HUES6 (cell line): ENCODE results near the gene ANKMY2.
"Not testable (repeated sequence)": the region's sequence is repeated elsewhere in the genome, so short reads cannot be mapped to it uniquely, and the experiment has no call there.

Experiments
- H3K27ac ChIP-seq: 2 replicates; pipeline ENCODE4 v1.7.0; 2013; ENCODE audit warnings: low read depth, mild to moderate bottlenecking, low read length, inconsistent platforms
- H3K27me3 ChIP-seq: 2 replicates; pipeline ENCODE4 v1.6.1; 2013; ENCODE audit warnings: low read length; ENCODE audit not compliant: control insufficient read depth, insufficient read depth
- H3K36me3 ChIP-seq: 2 replicates; pipeline ENCODE4 v1.6.1; 2013; ENCODE audit warnings: low read length; ENCODE audit not compliant: control insufficient read depth, insufficient read depth
- H3K4me1 ChIP-seq: 2 replicates; pipeline ENCODE4 v1.6.1; 2013; ENCODE audit warnings: low read length; ENCODE audit not compliant: control insufficient read depth, insufficient read depth
- H3K4me3 ChIP-seq: 2 replicates; pipeline ENCODE4 v1.5.1; 2013; ENCODE audit warnings: low read depth, low read length
- H3K9ac ChIP-seq: one replicate; pipeline ENCODE4 v1.6.1; 2013; ENCODE audit warnings: mild to moderate bottlenecking, low read length
- H3K9me3 ChIP-seq: 2 replicates; pipeline ENCODE4 v1.6.1; 2013; ENCODE audit warnings: low read depth, low read length; ENCODE audit not compliant: control insufficient read depth, insufficient read depth

Gene ANKMY2

DNA sequence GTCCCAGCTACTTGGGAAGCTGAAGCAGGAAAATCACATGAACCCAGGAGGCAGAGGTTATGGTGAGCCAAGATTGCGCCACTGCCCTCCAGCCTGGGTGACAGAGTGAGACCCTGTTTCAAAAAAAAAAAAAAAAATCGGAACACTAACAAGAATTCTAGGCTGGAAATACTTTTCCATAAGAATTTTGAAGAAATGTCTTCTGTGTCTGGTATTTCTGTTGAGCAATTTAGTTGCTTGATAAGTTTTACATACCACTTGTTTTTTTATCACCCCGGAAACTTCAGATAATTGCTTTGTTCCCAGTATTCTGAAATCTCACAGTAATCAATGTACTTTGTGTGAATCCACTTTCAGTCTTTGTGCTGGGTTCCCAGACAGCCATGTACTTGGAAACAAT is 26.3 kb upstream of the ANKMY2 start:
- peaks cover 23% of the 10 kb centered on the region for H3K36me3 ChIP-seq
- no peak overlapping the region for H3K9ac ChIP-seq
- no peak overlapping the region for H3K4me3 ChIP-seq
- H3K9me3 ChIP-seq, result no peaks in the 10 kb centered on the region
- peaks cover 25% of the 10 kb centered on the region for H3K4me1 ChIP-seq
- H3K27ac ChIP-seq, result no peak overlapping the region
- H3K27me3 ChIP-seq, result no peaks in the 10 kb centered on the region

DNA sequence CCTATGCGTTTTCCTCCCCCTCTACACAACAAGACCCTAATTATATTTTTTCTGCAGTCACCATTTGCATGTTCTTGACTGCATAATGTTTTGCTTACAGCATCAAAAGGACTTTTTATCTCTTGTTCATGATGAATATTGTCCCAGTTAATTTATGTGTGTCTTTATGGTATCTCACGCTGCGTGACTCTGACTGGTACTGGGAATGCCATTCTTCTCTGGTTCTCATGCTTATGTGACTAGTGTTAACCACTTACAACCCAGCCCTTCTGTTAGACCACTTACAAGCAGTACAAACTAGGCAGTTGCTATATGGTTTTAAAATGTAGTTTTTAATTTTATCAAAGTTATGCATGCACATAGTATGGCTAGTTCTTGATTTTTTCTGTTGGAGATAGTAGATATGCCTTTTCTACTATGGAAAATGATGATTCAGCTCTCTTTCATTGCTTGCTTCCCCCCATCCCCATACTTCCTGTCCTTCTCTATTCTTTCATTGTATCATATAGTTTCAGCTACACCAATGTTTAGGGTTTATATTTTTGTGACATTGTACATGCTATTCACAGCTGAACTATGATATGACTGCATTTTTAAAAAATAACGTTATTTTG is 25.3 kb upstream of the ANKMY2 start:
- H3K27me3 ChIP-seq, result no peaks in the 10 kb centered on the region
- no peak overlapping the region for H3K9ac ChIP-seq
- peaks cover 23% of the 10 kb centered on the region for H3K36me3 ChIP-seq
- no peak overlapping the region for H3K4me3 ChIP-seq
- no peaks in the 10 kb centered on the region for H3K9me3 ChIP-seq
- H3K4me1 ChIP-seq, result peaks cover 25% of the 10 kb centered on the region
- 0 out of 2 replicates have a peak overlapping the region, but pooled peaks have one; percentile 42 for H3K27ac ChIP-seq

DNA sequence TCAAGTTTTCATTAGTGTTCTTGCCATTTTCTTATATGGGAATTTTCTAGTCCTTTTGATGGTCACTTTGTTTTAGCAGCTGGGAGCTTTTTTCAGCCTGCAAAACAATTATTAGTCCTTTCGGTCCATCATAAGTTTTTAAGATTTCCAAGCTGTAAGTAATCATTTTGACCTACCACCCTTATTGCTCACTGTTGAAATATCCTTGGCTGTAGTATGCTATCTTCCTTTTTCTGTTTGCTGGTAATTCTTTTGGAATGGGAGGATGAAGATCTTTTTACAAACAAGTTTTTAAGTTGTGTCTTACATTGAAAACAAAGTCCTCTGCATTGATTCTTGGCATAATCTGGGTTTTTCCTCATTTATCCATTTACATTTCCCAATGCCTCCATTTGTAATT is 24.5 kb upstream of the ANKMY2 start:
- peaks cover 25% of the 10 kb centered on the region for H3K4me1 ChIP-seq
- H3K36me3 ChIP-seq, result peaks cover 20% of the 10 kb centered on the region
- no peaks in the 10 kb centered on the region for H3K9me3 ChIP-seq
- no peak overlapping the region for H3K4me3 ChIP-seq
- no peak overlapping the region for H3K9ac ChIP-seq
- peak overlapping the region; percentile 42; the same call in 1 of the 2 replicates for H3K27ac ChIP-seq
- H3K27me3 ChIP-seq, result no peaks in the 10 kb centered on the region

GRCh38 chr7:16669581-16669980 is 24.0 kb upstream of the ANKMY2 start:
- Histone ChIP-seq H3K4me1 (peaks cover 25% of the 10 kb centered on the region), H3K9me3 (no peaks in the 10 kb centered on the region), H3K27me3 (no peaks in the 10 kb centered on the region), H3K4me3 (no peak overlapping the region), H3K36me3 (peaks cover 20% of the 10 kb centered on the region), H3K9ac (no peak overlapping the region), H3K27ac (no peak overlapping the region)

GRCh38 chr7:16668978-16669377 is 23.4 kb upstream of the ANKMY2 start:
- no peak overlapping the region for H3K27ac ChIP-seq

GRCh38 chr7:16668049-16668858 is 22.7 kb upstream of the ANKMY2 start:
- Histone ChIP-seq H3K27ac (no peak overlapping the region), H3K9ac (no peak overlapping the region), H3K4me1 (peaks cover 25% of the 10 kb centered on the region), H3K27me3 (no peaks in the 10 kb centered on the region), H3K36me3 (peaks cover 16% of the 10 kb centered on the region), H3K4me3 (no peak overlapping the region), H3K9me3 (no peaks in the 10 kb centered on the region)

More at GRCh38 chr7:16668978-16669377, 23.4 kb upstream of the ANKMY2 start:
- Histone ChIP-seq H3K4me3 (no peak overlapping the region), H3K9me3 (no peaks in the 10 kb centered on the region), H3K27me3 (no peaks in the 10 kb centered on the region), H3K36me3 (peaks cover 16% of the 10 kb centered on the region), H3K4me1 (peaks cover 25% of the 10 kb centered on the region), H3K9ac (no peak overlapping the region)

DNA sequence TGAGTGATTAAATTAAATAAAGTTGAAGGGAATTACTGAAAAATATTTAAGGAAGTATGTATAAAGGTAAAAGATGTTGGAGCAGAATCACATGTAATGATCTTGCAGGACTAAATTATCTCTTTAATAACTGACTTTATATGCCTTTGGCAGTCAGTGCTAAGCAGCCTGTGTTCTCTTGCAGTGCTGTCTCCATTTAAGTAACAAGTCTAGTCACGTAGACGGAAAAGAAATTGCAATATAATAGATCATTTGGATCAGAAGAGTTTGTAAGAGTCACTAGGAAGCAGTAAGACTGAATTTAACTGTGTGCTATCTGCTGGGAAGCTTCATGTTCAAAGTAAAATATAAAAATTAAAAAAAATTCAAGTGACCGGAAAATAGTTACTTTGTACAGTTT is 21.8 kb upstream of the ANKMY2 start:
- Histone ChIP-seq H3K4me1 (peaks cover 25% of the 10 kb centered on the region), H3K4me3 (no peak overlapping the region), H3K27ac (no peak overlapping the region), H3K27me3 (no peaks in the 10 kb centered on the region), H3K9ac (no peak overlapping the region), H3K9me3 (no peaks in the 10 kb centered on the region), H3K36me3 (peaks cover 16% of the 10 kb centered on the region)

- Histone ChIP-seq H3K4me3 (no peak overlapping the region), H3K36me3 (peaks cover 9% of the 10 kb centered on the region), H3K9me3 (no peaks in the 10 kb centered on the region), H3K27ac (no peak overlapping the region), H3K9ac (no peak overlapping the region), H3K27me3 (no peaks in the 10 kb centered on the region), H3K4me1 (peaks cover 14% of the 10 kb centered on the region)
Measured at GRCh38 chr7:16661924-16662323, 16.4 kb upstream of the ANKMY2 start.

DNA sequence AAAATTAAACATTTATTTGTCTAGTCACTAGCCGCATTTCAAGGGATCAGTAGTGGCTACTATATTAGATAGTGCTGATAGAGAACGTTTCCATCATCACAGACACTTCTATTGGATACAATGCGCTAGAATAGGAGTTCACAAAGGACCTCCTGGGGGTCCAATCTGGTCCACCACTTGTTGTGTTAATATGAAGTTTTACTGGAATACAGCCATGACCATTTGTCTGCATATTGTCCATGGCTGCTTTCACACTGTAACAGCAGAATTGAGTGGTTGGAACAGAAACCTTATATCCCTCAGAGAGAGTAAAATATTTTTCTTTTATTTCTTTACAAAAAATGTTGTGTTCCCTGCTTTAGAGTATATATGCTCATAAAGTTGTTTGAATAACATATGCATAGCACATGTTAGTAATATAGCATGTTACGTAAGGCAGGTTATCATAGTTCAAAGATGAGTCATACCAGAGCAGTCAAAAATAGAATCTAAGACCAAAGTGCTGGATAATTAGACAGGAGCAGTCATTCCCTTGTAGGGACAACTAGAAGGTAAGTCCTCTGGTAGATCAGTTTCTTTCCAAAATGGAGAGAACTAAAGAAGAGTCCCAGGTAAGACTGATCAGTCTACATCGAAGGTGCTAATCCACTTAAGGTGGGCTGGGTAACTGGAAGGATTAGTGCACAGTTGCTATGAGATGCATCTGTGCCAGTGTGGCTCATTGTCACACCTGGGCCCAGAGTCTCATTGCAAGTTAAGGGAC is 15.3 kb upstream of the ANKMY2 start:
- H3K4me1 ChIP-seq, result peaks cover 14% of the 10 kb centered on the region

DNA sequence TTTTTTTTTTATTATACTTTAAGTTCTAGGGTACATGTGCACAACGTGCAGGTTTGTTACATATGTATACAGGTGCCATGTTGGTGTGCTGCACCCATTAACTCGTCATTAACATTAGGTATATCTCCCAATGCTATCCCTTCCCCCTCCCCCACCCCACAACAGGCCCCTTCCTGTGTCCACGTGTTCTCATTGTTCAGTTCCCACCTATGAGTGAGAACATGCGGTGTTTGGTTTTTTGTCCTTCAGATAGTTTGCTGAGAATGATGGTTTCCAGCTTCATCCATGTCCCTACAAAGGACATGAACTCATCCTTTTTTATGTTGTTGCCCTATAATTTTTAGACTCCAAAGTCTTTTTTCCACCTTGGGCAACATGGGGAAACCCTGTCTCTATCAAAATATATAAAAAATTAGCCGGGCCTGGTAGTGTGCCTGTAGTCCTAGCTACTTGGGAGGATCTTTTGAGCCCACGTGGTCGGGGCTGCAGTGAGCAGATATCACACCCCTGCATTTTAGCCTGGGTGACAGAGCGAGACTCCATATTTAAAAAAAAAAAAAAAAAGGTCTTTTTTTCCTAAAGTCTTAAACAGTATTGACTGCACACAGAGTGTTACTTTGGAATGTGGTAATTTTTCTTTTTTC is 14.4 kb upstream of the ANKMY2 start:
- H3K4me3 ChIP-seq, H3K27ac ChIP-seq, H3K27me3 ChIP-seq, H3K36me3 ChIP-seq, H3K9me3 ChIP-seq, H3K9ac ChIP-seq: not testable (repeated sequence)
- H3K4me1 ChIP-seq, result peaks cover 14% of the 10 kb centered on the region

More for the DNA sequence above, 15.3 kb upstream of the ANKMY2 start:
- no peak overlapping the region for H3K9ac ChIP-seq
- H3K27me3 ChIP-seq, result no peaks in the 10 kb centered on the region
- no peak overlapping the region for H3K4me3 ChIP-seq
- no peaks in the 10 kb centered on the region for H3K9me3 ChIP-seq
- no peak overlapping the region for H3K27ac ChIP-seq
- peaks cover 5% of the 10 kb centered on the region; the same call in 1 of the 2 replicates for H3K36me3 ChIP-seq
